ENCODE measurements around the gene SLC15A5.

Gene SLC15A5

DNA sequence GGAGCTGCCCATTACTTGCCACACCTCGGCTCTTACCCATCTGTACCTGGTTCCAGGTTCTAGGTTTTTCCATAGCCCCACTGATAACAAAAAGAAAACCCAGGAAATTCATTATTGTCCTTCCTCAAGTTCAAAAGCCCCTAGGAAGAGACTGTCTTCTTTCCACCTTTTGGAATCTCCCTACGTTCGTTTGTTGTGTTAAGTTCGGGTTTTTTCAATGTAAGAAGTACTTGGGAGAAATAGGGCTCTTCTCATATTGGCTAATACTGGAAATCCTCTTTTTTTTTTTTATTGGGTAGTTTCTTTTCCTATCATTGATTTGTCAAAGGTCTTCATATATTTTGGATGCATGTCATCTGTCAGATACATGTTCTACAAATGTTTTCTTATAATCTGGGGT is 17.3 kb downstream of the SLC15A5 start:
- no peak for DNase-seq

DNA sequence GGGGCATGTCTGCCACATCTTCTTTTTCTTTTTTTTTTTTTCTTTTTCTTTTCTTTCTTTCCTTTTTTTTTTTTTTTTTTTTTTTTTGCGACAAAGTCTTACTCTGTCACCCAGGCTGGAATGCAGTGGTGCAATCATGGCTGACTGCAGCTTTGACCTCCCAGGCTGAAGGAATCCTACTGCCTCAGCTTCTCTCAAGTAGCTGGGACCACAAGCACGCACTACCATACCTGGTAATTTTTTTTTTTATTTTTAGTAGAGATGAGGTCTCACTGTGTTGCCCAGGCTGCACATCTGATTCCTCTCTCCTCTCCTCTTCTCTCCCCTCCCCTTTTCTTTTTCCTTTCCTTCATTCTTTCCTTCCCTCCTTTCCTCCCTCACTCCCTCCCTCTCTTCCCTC is 18.5 kb downstream of the SLC15A5 start:
- no peak for DNase-seq

DNA sequence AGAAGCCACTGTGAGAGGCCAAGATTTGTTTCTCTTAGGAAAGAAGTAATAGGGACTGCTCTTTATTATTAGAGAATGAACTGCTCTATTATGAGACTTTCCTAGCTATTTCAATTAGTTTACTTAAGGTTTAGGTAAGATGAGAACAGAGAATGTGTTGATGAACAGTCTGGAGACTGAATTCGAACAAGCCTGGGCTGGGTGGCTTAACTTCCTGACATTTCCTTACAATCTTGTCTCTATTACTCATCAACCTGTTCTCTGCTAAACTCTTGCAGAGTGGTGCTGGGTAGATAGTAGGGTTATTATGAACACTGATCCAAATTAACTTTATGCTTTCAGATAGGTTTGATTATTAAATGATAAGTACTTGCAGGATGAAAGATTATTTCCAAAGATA is 31.2 kb downstream of the SLC15A5 start:
- DNase-seq, result no peak

DNA sequence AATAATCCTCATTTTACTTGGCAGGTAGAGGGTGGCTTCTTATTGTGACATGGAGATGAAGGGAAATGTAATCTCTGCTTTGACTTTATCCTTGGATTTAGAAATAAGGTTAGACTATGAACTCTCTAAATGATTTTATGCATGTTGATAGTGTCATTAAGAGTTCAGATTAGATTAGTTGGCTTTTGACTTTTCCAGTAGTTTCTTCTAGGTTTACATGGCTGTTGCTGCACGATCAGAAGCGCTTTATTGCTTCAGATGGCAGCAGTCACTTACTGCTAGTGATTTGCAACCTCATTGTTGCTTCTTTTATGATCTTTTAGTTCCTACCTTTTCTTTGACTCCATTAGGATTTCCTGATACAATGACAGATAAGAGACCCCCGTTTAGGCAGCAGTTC is 32.3 kb downstream of the SLC15A5 start:
- DNase-seq, result no peak

DNA sequence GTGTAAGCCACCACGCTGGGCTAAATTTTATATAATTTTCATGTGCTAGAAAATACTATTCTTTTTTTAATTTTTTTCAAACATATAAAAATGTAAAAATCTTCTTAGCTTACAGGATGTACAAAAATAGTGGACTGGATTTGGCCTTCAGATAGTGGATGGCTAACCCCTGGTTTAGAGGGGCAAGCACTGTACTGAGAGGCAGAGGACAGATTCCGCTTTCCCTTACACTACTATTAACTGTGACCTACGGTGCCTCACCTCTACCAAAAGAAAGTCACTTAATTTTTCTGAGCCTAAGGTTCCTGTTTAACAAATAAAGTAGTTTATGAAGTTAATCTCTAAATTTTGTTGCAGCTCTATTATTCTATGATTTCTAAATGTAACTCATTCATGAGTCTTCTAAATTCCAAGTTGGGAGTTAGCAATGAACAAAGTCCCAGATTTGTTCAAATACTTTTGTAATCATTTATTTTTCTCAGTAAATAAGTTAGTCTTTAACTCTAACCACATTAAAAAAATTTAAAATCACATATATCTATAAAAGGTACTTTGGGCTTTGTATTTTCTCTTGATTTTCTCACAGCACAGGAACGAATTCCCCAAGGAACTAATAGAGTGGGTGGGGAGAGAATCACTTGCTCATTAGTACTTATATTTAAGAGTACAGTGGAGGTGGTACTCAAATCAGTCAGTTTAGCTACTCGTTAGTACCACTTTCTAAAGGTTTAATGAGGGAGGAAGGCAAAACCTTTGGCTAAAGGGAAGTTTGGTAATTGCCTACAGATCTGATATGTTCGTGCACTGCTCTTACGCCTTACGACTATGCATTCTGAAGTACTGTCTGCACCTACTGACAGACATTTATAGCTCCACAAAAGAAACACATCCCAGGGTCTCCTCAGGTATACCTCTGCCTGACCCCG is 33.7 kb downstream of the SLC15A5 start:
- no peak for DNase-seq

DNA sequence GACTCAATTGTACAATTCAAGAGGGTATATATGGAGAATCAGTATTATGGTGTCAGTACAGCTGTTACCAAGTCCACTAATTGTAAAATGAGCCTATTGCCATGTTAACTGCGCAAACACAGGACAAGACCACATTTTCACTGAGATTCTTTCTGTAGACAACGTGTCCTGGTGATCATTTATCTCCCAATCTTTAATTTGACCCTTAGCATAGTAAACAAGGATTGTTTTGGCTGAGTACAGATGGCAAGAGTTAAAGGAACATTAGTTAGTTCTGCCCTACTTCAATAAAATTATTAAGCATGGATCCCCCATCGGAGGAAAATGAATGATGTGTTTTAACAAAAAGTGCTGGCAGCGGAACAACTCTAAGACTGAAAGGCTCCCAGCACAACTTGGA is 36.1 kb downstream of the SLC15A5 start:
- DNase-seq, result no peak

DNA sequence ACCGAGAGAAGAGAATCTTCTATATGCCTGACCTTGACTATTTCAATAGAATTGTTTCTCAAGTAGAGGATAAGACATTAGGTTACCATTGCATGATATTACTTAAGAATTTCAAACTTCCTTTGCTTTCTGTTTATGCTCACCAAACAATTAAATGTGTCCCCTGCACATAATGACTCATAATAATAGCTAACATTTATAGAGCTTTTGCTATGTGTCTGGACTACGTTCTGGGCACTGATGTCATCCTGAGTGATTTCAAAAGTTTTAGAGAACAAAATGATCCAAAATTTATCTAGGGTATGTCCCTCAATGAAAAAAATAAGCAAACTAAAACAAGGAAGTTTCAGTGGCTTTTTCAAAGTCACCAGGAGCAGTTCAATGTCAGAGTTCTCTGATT is 38.8 kb downstream of the SLC15A5 start:
- no peak for DNase-seq

DNA sequence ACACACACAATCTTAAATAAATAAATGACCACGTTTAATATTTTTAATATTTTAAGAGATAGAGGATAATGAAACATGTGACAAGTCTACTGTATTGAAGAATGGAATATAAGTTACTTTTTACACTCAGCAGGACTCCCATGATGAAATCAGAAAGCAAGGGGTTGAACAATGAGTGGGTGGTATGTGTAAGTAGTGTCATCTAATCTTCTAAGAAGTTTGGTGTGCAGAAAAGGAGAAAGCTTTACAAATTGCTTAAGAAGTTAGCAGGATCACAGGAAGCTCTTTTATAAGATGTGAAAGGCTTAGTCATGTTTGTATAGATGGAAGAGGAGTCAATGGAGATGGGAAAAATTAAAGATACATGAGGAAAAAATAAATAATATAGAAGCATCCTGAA is 47.8 kb downstream of the SLC15A5 start:
- DNase-seq, result no peak

DNA sequence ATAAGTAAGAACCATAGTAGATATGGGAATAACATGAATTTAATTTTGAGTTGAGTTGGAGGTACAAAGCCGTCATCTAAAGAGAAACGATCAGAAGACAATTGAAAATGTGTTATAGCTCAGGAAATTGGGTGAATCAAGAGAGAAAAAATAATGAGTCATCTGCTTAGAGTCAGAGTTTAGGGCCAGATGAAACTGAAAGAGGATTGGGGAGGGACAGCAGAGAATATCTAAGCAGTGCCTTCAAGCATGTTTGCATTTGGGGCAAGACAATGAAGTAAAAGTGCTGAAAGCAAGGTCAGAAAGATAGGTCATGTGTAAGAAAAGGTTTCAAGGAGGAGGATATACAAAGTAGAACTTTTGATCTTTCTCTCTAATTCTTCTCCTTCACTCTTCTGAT is 49.4 kb downstream of the SLC15A5 start:
- no peak for DNase-seq

DNA sequence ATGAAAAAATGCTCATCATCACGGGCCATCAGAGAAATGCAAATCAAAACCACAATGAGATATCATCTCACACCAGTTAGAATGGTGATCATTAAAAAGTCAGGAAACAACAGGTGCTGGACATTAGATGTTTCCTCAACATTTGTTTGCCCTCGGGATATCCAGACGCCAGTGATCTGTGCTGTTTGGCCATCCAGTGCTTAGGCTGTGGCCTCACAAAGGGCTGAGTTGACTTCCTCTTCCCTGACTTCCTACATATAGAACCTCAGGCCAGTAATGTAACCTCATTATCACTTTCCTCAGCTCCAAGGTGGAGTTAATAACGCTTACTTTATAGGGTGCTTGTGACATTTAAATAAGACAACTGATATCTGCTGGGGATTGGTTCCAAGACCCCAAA is 51.8 kb downstream of the SLC15A5 start:
- no peak for DNase-seq

DNA sequence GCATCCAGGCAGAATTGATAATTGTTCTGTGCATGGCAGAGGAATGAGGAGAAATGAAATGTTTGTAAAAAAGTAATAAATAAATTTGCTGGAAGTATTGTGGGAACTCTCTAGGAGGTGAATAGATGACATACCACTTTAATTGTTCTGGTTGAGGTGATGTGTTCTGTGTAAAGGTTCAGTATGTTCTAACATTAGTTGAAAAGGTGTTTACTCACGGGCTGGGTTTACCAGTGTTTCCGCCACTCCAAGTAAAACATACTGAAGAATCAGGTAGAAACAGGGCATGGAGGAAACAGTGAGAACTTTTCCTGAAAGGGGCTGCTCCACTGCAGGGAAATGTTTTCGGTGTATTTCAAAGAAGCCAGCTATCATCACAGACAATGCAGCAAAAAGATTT is 53.3 kb downstream of the SLC15A5 start:
- DNase-seq, result no peak

DNA sequence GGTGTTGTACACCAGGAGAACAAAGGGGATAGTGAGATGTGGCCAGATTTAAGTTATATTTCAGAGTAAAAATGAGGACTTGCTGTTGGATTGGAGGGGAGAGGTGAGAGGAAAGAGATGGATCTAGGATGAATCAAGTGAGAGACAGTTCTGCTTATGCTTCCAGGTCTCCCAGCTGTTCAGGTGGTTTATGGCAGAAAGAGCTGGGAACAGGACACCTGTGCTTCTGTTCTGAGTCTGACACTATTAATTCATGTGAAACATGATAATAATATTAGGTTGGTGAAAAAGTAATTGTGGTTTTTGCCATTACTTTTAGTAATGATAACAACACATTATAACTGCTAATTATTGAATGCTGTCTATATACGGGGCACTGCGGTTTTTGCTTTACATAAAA is 55.7 kb downstream of the SLC15A5 start:
- no peak for DNase-seq

DNA sequence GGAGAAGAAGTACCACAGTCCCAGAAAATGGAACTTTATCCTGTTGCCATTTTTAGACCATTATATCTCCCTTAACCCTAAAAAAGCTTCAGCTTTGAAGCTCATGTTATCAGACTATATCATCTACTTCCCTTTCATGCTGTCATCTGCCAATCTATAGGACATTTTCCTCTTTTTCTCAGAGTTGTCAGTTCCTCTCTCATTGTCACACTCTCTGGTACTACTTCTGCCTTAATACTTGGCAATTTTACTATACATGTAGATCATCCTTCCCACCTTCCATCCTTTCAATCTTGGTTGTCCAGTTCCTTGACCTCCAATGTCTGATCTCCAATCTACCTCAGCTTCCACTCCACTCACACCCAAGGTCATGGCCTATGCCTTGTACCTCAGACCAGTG is 57.4 kb downstream of the SLC15A5 start:
- DNase-seq, result no peak

DNA sequence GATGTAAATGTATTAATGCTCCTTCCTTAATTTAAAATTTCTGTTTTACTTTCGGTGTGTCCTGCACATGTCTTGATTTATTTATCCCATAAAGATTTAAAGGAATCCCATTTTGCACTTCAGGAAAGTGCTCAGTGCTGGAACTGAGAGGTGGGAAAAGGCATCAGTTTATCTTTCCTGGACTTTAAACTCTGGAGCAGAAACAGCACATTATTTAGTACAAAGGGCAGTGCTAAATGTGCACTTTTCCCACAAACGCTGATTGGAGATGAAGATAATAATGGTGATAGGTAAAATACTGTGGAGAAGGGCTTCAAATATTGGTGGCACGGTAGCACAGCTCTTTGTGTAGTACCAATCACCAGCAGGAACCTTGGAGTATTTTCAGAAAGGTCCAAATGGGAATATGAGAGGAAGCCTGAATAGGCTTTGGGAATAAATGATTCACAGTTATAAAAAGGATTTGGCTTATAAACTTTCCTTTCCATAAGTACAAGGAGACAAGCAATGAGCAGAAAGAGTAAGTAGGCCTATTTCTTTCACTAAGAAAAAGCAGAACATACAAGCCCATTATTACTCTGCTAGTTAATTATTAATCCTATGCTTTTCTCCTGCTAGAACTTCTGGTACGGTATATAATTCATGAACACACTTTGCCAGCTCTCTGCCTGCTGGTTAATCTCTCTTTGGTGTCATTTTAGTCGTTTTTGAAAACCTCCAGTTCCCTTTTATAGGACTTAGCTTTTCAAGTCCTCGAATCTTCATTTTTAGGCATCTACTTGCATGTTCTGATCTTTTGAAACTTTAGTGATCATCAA is 58.3 kb downstream of the SLC15A5 start:
- no peak for DNase-seq

DNA sequence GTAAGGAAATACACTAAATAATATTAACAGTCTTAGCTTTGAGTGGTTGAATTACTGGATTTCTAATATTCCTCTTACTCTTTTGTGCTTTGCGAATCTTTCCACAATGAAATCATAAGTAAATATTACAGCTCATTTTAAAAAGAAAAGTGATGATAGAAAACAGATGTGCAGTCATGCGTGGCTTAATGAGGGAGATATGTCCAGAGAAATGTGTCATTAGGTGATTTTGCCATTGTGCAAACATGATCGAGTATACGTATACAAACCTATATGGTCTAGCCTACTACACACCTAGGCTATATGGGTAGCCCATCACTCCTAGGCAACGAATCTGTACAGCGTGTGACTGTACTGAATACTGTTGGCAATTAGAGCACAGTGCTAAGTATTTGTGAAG is 59.3 kb downstream of the SLC15A5 start:
- no peak for DNase-seq

DNA sequence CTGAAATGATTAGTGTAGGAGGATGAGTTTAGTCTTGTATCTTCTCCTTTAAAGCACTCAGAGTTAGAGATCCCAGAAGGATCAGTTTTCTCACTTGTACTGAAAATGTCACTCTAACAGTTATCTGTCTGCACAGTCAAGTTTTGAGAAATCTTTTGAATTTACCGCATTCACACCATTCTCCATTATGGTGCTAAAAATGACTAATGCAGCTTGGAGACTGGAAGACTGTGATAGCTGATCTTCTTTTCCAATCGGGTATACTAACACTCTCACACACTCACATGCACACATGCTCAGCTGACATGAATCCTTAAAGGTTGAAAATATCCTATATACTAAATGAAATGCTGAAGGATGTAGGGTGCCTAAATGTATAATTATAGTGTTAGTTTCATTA is 65.8 kb downstream of the SLC15A5 start:
- no peak for DNase-seq

DNA sequence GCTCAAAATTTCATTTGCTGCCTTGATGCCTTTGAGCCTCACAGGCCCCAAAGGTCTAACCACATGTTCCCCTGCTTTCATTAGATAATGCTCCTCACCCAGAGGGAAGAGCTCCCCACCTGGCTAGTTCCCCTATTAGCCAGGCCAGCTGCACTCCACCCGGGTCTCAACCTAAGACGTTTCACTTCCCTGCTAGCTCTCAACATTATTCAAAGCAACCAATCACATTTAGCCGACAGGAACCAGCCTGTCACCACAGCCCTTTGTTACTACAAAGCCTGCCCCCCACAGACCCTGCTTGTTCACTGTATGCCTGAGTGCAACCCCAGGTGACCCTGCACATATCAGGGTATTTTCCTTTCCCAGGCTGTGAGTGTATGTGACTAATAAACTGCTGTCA is 78.6 kb downstream of the SLC15A5 start:
- DNase-seq, result no peak

DNA sequence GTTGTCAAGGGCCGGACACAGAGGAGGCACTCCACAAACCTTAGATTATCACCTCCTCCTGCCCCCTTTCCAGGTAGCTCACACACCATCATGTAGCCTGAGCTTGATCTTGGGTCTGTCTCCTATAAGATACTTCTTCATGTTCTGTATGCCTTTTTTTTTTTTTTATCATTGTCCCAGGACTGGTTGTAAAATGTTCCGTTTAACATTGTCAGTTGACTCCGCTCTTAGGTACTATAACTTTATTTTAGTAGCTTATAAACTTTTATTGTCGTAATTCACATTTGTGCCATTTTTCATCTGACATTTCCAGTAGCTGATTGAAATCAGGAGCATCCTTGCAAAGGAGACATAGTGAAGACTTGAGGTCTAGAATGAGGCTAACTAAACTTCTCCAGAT is 79.9 kb downstream of the SLC15A5 start:
- DNase-seq, result no peak

DNA sequence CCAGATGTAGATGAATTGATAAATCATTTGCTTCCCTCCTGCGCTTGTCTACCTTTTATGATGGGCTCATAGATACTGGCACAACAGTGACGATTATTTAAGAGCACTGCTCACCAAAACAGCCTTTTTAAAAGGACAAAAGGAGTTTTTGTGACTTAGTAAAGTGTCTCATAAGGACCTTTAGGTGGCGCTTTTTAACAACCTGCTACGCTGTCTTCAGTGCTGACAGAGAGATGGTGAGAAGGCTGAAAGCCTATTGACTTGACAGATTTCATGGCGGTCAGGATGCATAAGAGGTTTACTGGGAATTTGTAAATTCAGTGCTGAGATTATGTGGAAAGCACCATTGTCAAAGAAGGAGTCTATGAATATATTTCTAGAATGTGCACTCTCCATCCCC is 87.6 kb downstream of the SLC15A5 start:
- DNase-seq, result no peak

DNA sequence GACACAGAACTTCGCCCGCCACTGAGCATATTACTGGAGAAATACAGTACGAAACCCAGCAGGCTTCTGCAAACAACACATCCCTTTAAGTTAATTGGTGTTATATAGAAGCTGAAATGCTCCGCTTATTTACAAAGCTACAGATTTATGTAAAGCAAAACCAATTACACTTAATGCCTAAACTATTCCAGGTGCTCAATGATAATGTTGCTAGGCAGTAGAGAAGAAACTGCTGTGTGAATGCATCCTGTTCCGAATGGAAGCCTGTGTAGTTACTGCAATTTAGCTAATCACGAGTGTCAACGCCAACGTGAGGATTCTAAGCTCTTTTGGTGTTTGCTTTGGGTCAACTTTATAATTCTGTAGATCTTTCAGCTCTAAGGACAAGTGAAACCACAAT is 89.8 kb downstream of the SLC15A5 start:
- no peak for DNase-seq

DNA sequence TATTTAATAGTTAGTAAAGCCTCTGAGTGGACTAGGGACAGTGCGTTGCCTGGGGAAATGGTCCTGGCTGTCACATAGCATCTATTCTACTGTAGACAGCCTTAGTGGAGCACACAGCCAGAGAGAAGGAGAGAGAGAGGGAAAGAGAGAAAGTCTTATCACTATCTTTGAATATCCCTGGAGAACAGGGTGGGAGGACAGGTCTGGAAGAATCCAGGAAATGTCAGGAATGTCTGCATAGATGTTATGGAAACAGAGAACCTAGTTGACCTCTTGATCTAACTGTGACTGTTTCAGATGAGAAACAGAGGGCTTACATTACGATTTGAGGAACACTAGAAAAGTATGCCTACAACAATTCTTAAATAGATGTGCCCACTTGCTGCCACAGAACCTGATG is 92.8 kb downstream of the SLC15A5 start:
- no peak for DNase-seq

DNA sequence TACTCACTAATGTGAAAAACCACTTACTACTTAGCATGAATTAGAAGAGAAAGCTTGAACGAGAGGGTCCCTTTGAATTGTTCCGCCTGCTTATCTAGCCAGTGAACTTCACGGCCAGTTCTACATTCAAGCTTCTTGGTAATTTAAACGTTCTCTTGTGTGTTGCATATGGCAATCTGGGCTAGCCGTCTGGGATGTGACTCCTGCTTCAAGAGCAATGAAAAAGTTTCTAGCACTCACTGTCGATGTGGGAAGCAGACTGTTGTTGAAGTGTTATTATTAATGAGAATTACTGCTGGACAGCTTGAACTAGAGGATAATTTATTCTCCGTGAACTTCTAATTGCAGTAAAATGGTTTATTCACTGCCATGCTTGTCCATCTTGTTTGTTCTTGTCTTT is 93.9 kb downstream of the SLC15A5 start:
- no peak for DNase-seq

DNA sequence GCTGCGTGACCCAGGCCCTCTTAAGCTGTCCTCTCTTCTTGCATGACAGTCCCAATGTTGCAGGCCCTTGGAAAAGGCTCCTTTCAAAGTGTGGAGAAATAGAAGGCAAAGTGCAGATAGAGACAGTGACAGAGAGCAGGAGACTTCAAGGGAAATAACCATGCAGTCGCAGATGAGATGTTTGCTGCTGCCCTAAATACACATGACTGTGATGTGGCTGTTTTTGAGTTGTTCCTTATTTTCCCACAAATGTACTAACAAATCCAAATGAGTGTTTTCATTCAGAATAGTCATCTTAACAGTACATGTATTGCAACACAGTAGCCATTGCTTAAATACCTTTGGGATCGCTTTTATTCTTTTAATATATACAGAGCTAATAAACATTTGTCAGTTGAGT is 101.6 kb downstream of the SLC15A5 start:
- DNase-seq, result no peak

DNA sequence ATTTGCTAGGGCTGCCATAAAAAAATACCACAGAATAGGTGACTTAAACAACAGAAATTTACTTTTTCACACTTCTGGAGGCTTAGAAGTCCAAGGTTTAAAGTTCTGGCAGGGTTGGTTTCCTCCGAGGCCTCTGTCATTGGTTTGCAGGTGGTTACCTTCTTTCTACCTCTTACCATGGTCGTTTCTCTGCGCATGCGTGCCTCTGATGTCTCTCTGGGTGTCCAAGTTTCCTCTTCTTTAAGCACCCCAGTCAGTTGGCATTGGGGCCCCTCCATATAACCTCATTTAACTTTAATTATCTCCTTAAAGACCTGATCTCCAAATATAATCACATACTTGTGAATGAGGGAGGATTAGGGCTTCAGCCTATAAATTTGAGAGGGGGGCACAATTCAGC is 103.2 kb downstream of the SLC15A5 start:
- DNase-seq, result no peak

Measured in central memory CD4-positive, alpha-beta T cell (primary cell).